GM20431 (cell line): ENCODE measurements around the gene VSTM2A.

Source experiments
- in situ Hi-C: fragments of 300-500 bp; cut with MseI, MboI; formaldehyde crosslinking; loops from one replicate; pipeline ENCODE4 v1.15.0; 2020; ENCODE audit warnings: low sequenced_read_pairs; ENCODE audit not compliant: unreplicated experiment

Gene VSTM2A

GRCh38 chr7:54596747-54597146 is 54.6 kb downstream of the VSTM2A start:
- in situ Hi-C loops = no loop called here

- in situ Hi-C loops = no loop called here
Measured at GRCh38 chr7:54615537-54615936, 73.4 kb downstream of the VSTM2A start.
